ENCODE measurements around the gene TECPR2. TPM values are rescaled to one million over a fixed set of nuclear protein-coding genes. Genes with fewer than 3 reads are reported as not detected.
A peak's percentile ranks its signal among the peaks of the same experiment; 100 is the strongest.
"Not testable (repeated sequence)": the region's sequence is repeated elsewhere in the genome, so short reads cannot be mapped to it uniquely, and the experiment has no call there.

The TECPR2 gene
- total RNA-seq, 1 donor from 2014 or later = 24.5 TPM

DNA sequence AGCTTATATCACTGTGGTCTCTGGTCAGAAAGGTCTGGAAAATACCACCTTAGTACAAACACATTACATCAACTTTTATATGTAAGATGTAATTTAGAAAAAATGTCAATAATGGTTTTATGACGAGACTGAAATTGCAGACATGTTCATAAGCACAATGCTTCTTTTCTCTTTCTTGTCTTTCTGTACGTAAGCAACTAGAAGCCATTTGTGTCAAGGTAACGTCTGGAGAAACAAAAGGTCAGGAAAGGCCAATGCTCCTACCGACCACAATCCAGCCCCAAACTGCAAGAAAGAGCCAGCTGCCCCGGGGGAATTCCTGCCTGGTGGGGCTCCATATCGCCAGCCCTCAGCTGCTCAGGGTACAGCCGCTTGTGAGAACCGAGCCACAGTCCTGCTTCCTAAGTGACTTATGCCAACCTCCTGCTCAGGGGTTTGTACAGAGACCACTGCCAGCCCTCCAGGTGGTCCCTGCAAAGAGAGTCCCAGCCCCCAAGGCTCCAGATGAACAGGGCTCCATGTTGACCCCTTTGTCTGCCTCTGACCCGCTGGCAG is 36.9 kb upstream of the TECPR2 start:
- Mint-ChIP-seq H3K4me3 (ENCODE audit: unreplicated experiment) (no peak overlapping the region), H3K4me1 (ENCODE audit: low read depth, unreplicated experiment) (peaks cover 10% of the 10 kb centered on the region), H3K27ac (ENCODE audit: unreplicated experiment) (no peak overlapping the region), H3K9me3 (ENCODE audit: unreplicated experiment) (no peaks in the 10 kb centered on the region), H3K27me3 (ENCODE audit: unreplicated experiment) (no peaks in the 10 kb centered on the region), H3K36me3 (ENCODE audit: unreplicated experiment) (no peaks in the 10 kb centered on the region)
- peak; percentile 61 for DNase-seq
- TF ChIP-seq, protein P1, sequence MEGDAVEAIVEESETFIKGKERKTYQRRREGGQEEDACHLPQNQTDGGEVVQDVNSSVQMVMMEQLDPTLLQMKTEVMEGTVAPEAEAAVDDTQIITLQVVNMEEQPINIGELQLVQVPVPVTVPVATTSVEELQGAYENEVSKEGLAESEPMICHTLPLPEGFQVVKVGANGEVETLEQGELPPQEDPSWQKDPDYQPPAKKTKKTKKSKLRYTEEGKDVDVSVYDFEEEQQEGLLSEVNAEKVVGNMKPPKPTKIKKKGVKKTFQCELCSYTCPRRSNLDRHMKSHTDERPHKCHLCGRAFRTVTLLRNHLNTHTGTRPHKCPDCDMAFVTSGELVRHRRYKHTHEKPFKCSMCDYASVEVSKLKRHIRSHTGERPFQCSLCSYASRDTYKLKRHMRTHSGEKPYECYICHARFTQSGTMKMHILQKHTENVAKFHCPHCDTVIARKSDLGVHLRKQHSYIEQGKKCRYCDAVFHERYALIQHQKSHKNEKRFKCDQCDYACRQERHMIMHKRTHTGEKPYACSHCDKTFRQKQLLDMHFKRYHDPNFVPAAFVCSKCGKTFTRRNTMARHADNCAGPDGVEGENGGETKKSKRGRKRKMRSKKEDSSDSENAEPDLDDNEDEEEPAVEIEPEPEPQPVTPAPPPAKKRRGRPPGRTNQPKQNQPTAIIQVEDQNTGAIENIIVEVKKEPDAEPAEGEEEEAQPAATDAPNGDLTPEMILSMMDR (IDR thresholded peaks at IDR 0.05; ENCODE audit: partially characterized antibody, unreplicated experiment) = no peak

GRCh38 chr14:102326583-102326982 is 36.2 kb upstream of the TECPR2 start:
- DNase-seq = no peak
- Mint-ChIP-seq H3K4me3 (ENCODE audit: unreplicated experiment) (no peak overlapping the region), H3K27me3 (ENCODE audit: unreplicated experiment) (no peaks in the 10 kb centered on the region), H3K36me3 (ENCODE audit: unreplicated experiment) (no peaks in the 10 kb centered on the region), H3K9me3 (ENCODE audit: unreplicated experiment) (no peaks in the 10 kb centered on the region), H3K27ac (ENCODE audit: unreplicated experiment) (no peak overlapping the region), H3K4me1 (ENCODE audit: low read depth, unreplicated experiment) (peaks cover 10% of the 10 kb centered on the region)
- TF ChIP-seq, protein P1 (IDR thresholded peaks at IDR 0.05; ENCODE audit: partially characterized antibody, unreplicated experiment) = no peak

- not testable (repeated sequence) for H3K27me3 Mint-ChIP-seq (ENCODE audit: unreplicated experiment); H3K4me3 Mint-ChIP-seq (ENCODE audit: unreplicated experiment); H3K4me1 Mint-ChIP-seq (ENCODE audit: low read depth, unreplicated experiment); DNase-seq; H3K27ac Mint-ChIP-seq (ENCODE audit: unreplicated experiment); H3K36me3 Mint-ChIP-seq (ENCODE audit: unreplicated experiment); H3K9me3 Mint-ChIP-seq (ENCODE audit: unreplicated experiment)
These were observed 33.4 kb upstream of the TECPR2 start for GRCh38 chr14:102329381-102329780.

GRCh38 chr14:102330806-102331205 is 31.9 kb upstream of the TECPR2 start:
- Mint-ChIP-seq H3K4me3 (ENCODE audit: unreplicated experiment) (no peak overlapping the region), H3K36me3 (ENCODE audit: unreplicated experiment) (no peaks in the 10 kb centered on the region), H3K4me1 (ENCODE audit: low read depth, unreplicated experiment) (peaks cover 8% of the 10 kb centered on the region), H3K27me3 (ENCODE audit: unreplicated experiment) (no peaks in the 10 kb centered on the region), H3K27ac (ENCODE audit: unreplicated experiment) (no peak overlapping the region), H3K9me3 (ENCODE audit: unreplicated experiment) (no peaks in the 10 kb centered on the region)
- DNase-seq = no peak
- TF ChIP-seq, protein P1 (IDR thresholded peaks at IDR 0.05; ENCODE audit: partially characterized antibody, unreplicated experiment) = no peak

DNA sequence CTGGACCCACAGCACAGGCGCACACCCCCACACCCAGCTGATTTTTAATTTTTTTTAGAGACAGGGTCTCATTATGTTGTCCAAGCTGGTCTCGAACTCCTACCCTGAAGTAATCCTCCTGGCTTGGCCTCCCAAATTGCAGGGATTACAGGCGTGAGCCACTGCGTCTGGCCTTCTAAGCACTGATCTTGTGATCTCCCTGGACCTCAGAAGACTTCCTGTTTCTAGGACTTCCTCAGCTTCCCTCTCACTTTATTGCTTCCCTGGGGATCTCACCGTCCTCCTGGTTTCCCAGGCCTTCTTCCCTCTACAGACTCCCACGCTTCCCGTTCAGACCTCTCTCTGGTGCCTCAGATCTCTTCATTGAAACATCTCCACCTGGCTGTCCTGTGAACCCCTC is 29.4 kb upstream of the TECPR2 start:
- no peak overlapping the region for H3K4me3 Mint-ChIP-seq (ENCODE audit: unreplicated experiment)
- TF ChIP-seq, protein P1 (IDR thresholded peaks at IDR 0.05; ENCODE audit: partially characterized antibody, unreplicated experiment) = no peak
- peaks cover 6% of the 10 kb centered on the region for H3K27me3 Mint-ChIP-seq (ENCODE audit: unreplicated experiment)
- peaks cover 2% of the 10 kb centered on the region for H3K4me1 Mint-ChIP-seq (ENCODE audit: low read depth, unreplicated experiment)
- H3K9me3 Mint-ChIP-seq (ENCODE audit: unreplicated experiment) = no peaks in the 10 kb centered on the region
- H3K27ac Mint-ChIP-seq (ENCODE audit: unreplicated experiment) = peak overlapping the region; percentile 18
- DNase-seq = no peak
- H3K36me3 Mint-ChIP-seq (ENCODE audit: unreplicated experiment) = no peaks in the 10 kb centered on the region
